ENCODE results near the gene ADCY9.

ADCY9 gene

DNA sequence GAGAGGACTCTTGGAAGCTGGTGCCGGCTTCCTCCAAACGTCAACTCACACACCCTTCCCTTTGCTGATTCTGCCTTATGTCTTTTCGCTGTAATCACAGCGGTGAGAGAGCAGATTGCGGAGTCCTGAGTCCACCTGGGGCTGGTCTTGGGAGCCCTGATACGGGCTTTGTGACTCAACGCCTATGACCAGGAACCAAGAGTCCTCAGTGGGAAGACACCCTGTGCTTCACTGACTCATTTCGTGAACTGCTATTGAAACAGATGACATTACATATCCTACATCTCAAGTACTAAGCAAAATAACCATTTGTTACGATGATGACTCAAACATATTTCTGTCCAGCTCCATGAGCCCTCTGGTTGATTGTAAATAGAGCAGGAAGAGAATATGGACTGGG is 145.0 kb downstream of the ADCY9 start:
- no peak overlapping the region for H3K27ac ChIP-seq (ENCODE audit: low read depth, low read length)
- no peak overlapping the region for H2AFZ ChIP-seq (ENCODE audit: low read depth, low read length, severe bottlenecking)

DNA sequence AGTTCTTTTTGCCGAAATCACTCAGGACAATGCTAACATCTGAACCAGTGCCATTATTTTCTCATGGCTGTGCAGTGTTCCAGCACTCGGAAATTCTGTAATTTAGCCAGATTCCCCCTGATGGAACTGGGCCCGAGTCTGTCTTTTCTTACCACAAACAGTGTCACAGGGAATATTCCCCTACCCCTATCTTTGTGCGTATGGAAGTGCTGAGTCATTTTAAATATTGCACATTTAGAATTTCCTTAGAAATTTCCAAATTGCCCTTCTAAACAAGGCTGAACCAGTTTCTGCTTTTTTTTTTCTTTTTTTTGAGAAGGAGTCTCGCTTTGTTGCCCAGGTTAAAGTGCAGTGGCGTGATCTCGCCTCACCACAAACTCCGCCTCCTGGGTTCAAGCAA is 147.7 kb downstream of the ADCY9 start:
- Histone ChIP-seq H4K20me1 (ENCODE audit: low read depth, low read length) (no peaks in the 10 kb centered on the region), H3K79me2 (ENCODE audit: insufficient read depth, low read length) (no peaks in the 10 kb centered on the region), H3K27me3 (ENCODE audit: low read length) (no peaks in the 10 kb centered on the region), H3K9me2 (replicated peaks; ENCODE audit: insufficient read depth, low read length) (no peaks in the 10 kb centered on the region), H3K9me3 (ENCODE audit: insufficient read depth, low read length) (no peaks in the 10 kb centered on the region), H2AFZ (ENCODE audit: low read depth, low read length, severe bottlenecking) (no peak overlapping the region), H3K4me2 (ENCODE audit: low read depth, low read length, poor library complexity, severe bottlenecking) (no peak overlapping the region), H3K9ac (ENCODE audit: low read length) (no peak overlapping the region), H3K27ac (ENCODE audit: low read depth, low read length) (no peak overlapping the region), H3K4me3 (ENCODE audit: insufficient read depth, low read length, poor library complexity, severe bottlenecking) (no peak overlapping the region), H3K36me3 (ENCODE audit: low read length) (no peaks in the 10 kb centered on the region), H3F3A (ENCODE audit: insufficient read depth) (no peaks in the 10 kb centered on the region)
- TF ChIP-seq, protein P1, sequence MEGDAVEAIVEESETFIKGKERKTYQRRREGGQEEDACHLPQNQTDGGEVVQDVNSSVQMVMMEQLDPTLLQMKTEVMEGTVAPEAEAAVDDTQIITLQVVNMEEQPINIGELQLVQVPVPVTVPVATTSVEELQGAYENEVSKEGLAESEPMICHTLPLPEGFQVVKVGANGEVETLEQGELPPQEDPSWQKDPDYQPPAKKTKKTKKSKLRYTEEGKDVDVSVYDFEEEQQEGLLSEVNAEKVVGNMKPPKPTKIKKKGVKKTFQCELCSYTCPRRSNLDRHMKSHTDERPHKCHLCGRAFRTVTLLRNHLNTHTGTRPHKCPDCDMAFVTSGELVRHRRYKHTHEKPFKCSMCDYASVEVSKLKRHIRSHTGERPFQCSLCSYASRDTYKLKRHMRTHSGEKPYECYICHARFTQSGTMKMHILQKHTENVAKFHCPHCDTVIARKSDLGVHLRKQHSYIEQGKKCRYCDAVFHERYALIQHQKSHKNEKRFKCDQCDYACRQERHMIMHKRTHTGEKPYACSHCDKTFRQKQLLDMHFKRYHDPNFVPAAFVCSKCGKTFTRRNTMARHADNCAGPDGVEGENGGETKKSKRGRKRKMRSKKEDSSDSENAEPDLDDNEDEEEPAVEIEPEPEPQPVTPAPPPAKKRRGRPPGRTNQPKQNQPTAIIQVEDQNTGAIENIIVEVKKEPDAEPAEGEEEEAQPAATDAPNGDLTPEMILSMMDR (IDR thresholded peaks at IDR 0.05; ENCODE audit: insufficient read depth, low read length, poor library complexity, severe bottlenecking) = no peak
- TF ChIP-seq EZH2phosphoT487 (conservative IDR thresholded peaks at IDR 0.05; ENCODE audit: low read length) = no peak

More for the DNA sequence above, 145.0 kb downstream of the ADCY9 start:
- H3K27me3 ChIP-seq (ENCODE audit: low read length) = no peaks in the 10 kb centered on the region
- no peak overlapping the region for H3K9ac ChIP-seq (ENCODE audit: low read length)
- H3K36me3 ChIP-seq (ENCODE audit: low read length) = no peaks in the 10 kb centered on the region
- no peaks in the 10 kb centered on the region for H3K9me2 ChIP-seq (replicated peaks; ENCODE audit: insufficient read depth, low read length)
- no peaks in the 10 kb centered on the region for H3K79me2 ChIP-seq (ENCODE audit: insufficient read depth, low read length)
- H3K9me3 ChIP-seq (ENCODE audit: insufficient read depth, low read length) = no peaks in the 10 kb centered on the region
- H3K4me3 ChIP-seq (ENCODE audit: insufficient read depth, low read length, poor library complexity, severe bottlenecking) = no peak overlapping the region
- H3F3A ChIP-seq (ENCODE audit: insufficient read depth) = no peaks in the 10 kb centered on the region
- TF ChIP-seq, protein P1 (IDR thresholded peaks at IDR 0.05; ENCODE audit: insufficient read depth, low read length, poor library complexity, severe bottlenecking) = no peak
- no peak for TF ChIP-seq EZH2phosphoT487 (conservative IDR thresholded peaks at IDR 0.05; ENCODE audit: low read length)
- H4K20me1 ChIP-seq (ENCODE audit: low read depth, low read length) = no peaks in the 10 kb centered on the region
- no peak overlapping the region for H3K4me2 ChIP-seq (ENCODE audit: low read depth, low read length, poor library complexity, severe bottlenecking)

DNA sequence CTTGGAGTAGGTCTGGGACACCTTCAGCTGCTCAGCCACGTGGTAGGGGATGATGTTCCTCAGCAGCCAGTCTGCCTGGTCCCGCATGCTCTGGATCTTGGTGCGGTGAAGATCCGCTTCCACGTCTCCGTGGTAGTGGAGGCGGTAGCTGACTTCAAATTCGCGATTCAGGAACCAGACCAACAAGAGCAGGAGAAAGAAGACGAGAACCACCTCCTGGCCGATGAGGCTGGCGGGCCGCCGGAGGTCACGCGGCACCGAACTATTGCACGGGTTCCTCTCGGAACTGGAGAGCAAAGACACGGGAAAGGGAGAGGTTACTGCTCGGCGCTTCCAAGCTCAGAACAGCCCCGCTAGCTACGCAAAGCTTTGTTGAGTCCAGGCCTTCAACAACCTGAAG is 149.6 kb downstream of the ADCY9 start:
- Histone ChIP-seq H3K36me3 (ENCODE audit: low read length) (no peaks in the 10 kb centered on the region), H3K9me2 (replicated peaks; ENCODE audit: insufficient read depth, low read length) (no peaks in the 10 kb centered on the region)
- no peak for TF ChIP-seq EZH2phosphoT487 (conservative IDR thresholded peaks at IDR 0.05; ENCODE audit: low read length)
- TF ChIP-seq, protein P1 (IDR thresholded peaks at IDR 0.05; ENCODE audit: insufficient read depth, low read length, poor library complexity, severe bottlenecking) = no peak

More for the DNA sequence above, 149.6 kb downstream of the ADCY9 start:
- Histone ChIP-seq H3K27ac (ENCODE audit: low read depth, low read length) (no peak overlapping the region), H2AFZ (ENCODE audit: low read depth, low read length, severe bottlenecking) (no peak overlapping the region), H3F3A (ENCODE audit: insufficient read depth) (no peaks in the 10 kb centered on the region), H4K20me1 (ENCODE audit: low read depth, low read length) (no peaks in the 10 kb centered on the region), H3K9me3 (ENCODE audit: insufficient read depth, low read length) (no peaks in the 10 kb centered on the region), H3K4me2 (ENCODE audit: low read depth, low read length, poor library complexity, severe bottlenecking) (no peak overlapping the region), H3K9ac (ENCODE audit: low read length) (no peak overlapping the region), H3K4me3 (ENCODE audit: insufficient read depth, low read length, poor library complexity, severe bottlenecking) (no peak overlapping the region), H3K27me3 (ENCODE audit: low read length) (no peaks in the 10 kb centered on the region), H3K79me2 (ENCODE audit: insufficient read depth, low read length) (no peaks in the 10 kb centered on the region)

Measured in SU-DHL-6 (cell line).